22Rv1 (cell line): ENCODE results near the gene PLCB3.

Experiments
- ZFX ChIP-seq: fragments of 450-650 bp; IDR thresholded peaks from 2 replicates; pipeline ENCODE4 v1.6.1; 2017; ENCODE audit warnings: antibody characterized with exemption, borderline replicate concordance
- TF ChIP-seq, protein P1 (sequence below): fragments of 450-650 bp; IDR thresholded peaks from 2 replicates; pipeline ENCODE4 v1.5.1; 2017; ENCODE audit warnings: mild to moderate bottlenecking

DNA sequence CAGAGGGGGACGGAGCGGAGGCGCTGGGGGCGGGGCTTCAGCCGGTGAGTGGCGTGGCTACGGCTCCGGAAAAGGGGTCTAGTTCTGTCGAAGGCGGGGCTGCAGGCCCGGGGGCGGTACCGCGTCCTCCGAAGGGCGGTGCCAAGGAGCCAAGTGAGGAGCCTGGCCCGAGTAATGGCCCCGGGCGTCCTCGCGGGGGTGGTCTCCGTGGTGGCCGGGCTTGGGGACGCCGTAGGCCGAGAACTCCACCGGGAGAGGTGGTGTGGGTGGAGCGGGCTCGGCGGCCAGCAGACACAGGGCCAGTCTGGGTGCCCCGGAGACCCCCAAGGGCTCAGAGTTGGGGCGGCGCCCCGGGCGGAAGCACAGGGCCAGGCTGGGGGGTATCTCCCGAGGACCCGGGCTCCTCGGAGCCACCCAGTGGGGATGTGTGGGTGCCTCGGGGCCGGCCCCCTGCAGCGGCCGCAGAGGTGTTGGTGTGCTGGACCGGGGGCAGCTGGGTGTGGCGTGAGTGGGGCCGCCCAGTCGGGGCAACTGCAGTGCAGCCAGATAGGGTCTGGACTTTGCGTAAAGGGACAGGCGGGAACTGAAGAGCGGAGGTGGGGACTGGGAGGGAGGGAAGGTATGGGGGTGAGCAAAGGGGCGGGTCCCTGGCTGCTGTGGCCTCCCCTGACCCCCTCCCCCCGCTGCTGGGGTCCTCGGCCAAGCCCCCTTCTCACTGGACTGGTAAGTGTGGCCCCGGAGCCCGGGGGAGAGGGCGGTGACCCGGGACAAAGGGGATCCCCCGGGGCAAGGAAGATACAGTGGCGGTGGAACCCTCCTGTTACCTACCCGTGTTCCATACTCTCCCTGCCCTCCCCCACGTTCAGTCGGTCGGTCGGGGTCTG, 9.6 kb upstream of the PLCB3 start:
- TF ChIP-seq, protein P1, sequence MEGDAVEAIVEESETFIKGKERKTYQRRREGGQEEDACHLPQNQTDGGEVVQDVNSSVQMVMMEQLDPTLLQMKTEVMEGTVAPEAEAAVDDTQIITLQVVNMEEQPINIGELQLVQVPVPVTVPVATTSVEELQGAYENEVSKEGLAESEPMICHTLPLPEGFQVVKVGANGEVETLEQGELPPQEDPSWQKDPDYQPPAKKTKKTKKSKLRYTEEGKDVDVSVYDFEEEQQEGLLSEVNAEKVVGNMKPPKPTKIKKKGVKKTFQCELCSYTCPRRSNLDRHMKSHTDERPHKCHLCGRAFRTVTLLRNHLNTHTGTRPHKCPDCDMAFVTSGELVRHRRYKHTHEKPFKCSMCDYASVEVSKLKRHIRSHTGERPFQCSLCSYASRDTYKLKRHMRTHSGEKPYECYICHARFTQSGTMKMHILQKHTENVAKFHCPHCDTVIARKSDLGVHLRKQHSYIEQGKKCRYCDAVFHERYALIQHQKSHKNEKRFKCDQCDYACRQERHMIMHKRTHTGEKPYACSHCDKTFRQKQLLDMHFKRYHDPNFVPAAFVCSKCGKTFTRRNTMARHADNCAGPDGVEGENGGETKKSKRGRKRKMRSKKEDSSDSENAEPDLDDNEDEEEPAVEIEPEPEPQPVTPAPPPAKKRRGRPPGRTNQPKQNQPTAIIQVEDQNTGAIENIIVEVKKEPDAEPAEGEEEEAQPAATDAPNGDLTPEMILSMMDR, result no peak
- TF ChIP-seq ZFX, result no peak
